Neural cell (in vitro differentiated cells): ENCODE results near the gene FRS3. TPM values are rescaled to one million over a fixed set of nuclear protein-coding genes. Genes with fewer than 3 reads are reported as not detected.

ENCODE experiments used
- H2AFZ ChIP-seq: fragments of 200-600, 300-800 bp; sonication (generic), shearing (Covaris generic); 2 replicates; pipeline ENCODE4 v1.6.0; 2014; ENCODE audit warnings: low read depth, mild to moderate bottlenecking, antibody characterized with exemption, low read length, moderate library complexity
- H3F3A ChIP-seq: fragments of 200-600 bp; shearing (Covaris generic); 2 replicates; pipeline ENCODE4 v1.6.1; 2016; ENCODE audit warnings: mild to moderate bottlenecking, moderate library complexity, mixed read lengths, antibody characterized with exemption, low read length; ENCODE audit not compliant: insufficient read depth, poor library complexity, severe bottlenecking
- H3K27ac ChIP-seq: fragments of 200-600, 300-800 bp; sonication (generic), shearing (Covaris generic); 2 replicates; pipeline ENCODE4 v1.5.1; 2014; ENCODE audit warnings: mild to moderate bottlenecking, low read length, moderate library complexity
- H3K27me3 ChIP-seq: fragments of 300-800, 200-600 bp; sonication (generic), shearing (Covaris generic); 2 replicates; pipeline ENCODE4 v1.6.0; 2014; ENCODE audit warnings: mild to moderate bottlenecking, low read depth, low read length, moderate library complexity; ENCODE audit not compliant: insufficient read depth
- H3K36me3 ChIP-seq: fragments of 300-800, 200-600 bp; sonication (generic), shearing (Covaris generic); 2 replicates; pipeline ENCODE4 v1.5.1; 2014; ENCODE audit warnings: mild to moderate bottlenecking, antibody characterized with exemption, low read length, moderate library complexity; ENCODE audit not compliant: insufficient read depth
- H3K4me2 ChIP-seq: fragments of 300-800, 200-600 bp; sonication (generic), shearing (Covaris generic); 2 replicates; pipeline ENCODE4 v1.6.0; 2014; ENCODE audit warnings: mild to moderate bottlenecking, low read length
- H3K4me3 ChIP-seq: fragments of 300-800, 200-600 bp; sonication (generic), shearing (Covaris generic); 2 replicates; pipeline ENCODE4 v1.5.1; 2014; ENCODE audit warnings: mild to moderate bottlenecking, low read length, moderate library complexity
- H3K79me2 ChIP-seq: fragments of 200-600 bp; shearing (Covaris generic); replicated peaks from 2 replicates; pipeline ENCODE4 v1.6.0; 2014; ENCODE audit warnings: mild to moderate bottlenecking, low read length, moderate library complexity; ENCODE audit not compliant: insufficient read depth
- H3K9ac ChIP-seq: fragments of 300-800, 200-600 bp; sonication (generic), shearing (Covaris generic); 2 replicates; pipeline ENCODE4 v1.6.1; 2016; ENCODE audit warnings: mild to moderate bottlenecking, low read length, mixed read lengths
- H3K9me2 ChIP-seq: fragments of 200-600 bp; shearing (Covaris generic); 2 replicates; pipeline ENCODE4 v1.6.1; 2016; ENCODE audit warnings: mild to moderate bottlenecking, low read length, mixed read lengths; ENCODE audit not compliant: insufficient read depth
- H3K9me3 ChIP-seq: fragments of 200-600, 300-800 bp; sonication (generic), shearing (Covaris generic); 2 replicates; pipeline ENCODE4 v1.6.1; 2016; ENCODE audit warnings: mild to moderate bottlenecking, mixed run types, low read length, moderate library complexity, mixed read lengths
- H4K20me1 ChIP-seq: fragments of 200-600 bp; shearing (Covaris generic); 2 replicates; pipeline ENCODE4 v1.6.1; 2016; ENCODE audit warnings: mild to moderate bottlenecking, mixed run types; ENCODE audit not compliant: insufficient read depth
- CTCF ChIP-seq: fragments of 450-650 bp; IDR thresholded peaks from 2 replicates; pipeline ENCODE4 v1.5.1; 2014; ENCODE audit warnings: antibody characterized with exemption, mild to moderate bottlenecking, moderate library complexity; ENCODE audit not compliant: poor library complexity, severe bottlenecking
- EP300 ChIP-seq: fragments of 450-650 bp; conservative IDR thresholded peaks from 2 replicates; pipeline ENCODE4 v1.6.1; 2014; ENCODE audit warnings: antibody characterized with exemption, mild to moderate bottlenecking, moderate library complexity; ENCODE audit not compliant: poor library complexity, severe bottlenecking
- EZH2 ChIP-seq: fragments of 200-600, 300-800 bp; shearing (Covaris generic), sonication (generic); IDR thresholded peaks from 2 replicates; pipeline ENCODE4 v1.6.1; 2014; ENCODE audit warnings: antibody characterized with exemption, low read length, borderline replicate concordance, mild to moderate bottlenecking; ENCODE audit not compliant: insufficient read depth, poor library complexity, severe bottlenecking
- MXI1 ChIP-seq: fragments of 450-650 bp; conservative IDR thresholded peaks from 2 replicates; pipeline ENCODE4 v1.6.1; 2014; ENCODE audit warnings: antibody characterized with exemption, mild to moderate bottlenecking; ENCODE audit not compliant: poor library complexity, severe bottlenecking
- POLR2AphosphoS5 ChIP-seq: IDR thresholded peaks from 2 replicates; pipeline ENCODE4 v1.6.1; 2012
- RAD21 ChIP-seq: fragments of 450-650 bp; conservative IDR thresholded peaks from 2 replicates; pipeline ENCODE4 v1.6.1; 2014; ENCODE audit warnings: antibody characterized with exemption, mild to moderate bottlenecking, moderate library complexity
- REST ChIP-seq: IDR thresholded peaks from 2 replicates; pipeline ENCODE4 v1.6.1; 2012; ENCODE audit warnings: borderline replicate concordance
- SMC3 ChIP-seq: fragments of 450-650 bp; conservative IDR thresholded peaks from 2 replicates; pipeline ENCODE4 v1.6.1; 2014; ENCODE audit warnings: antibody characterized with exemption, mild to moderate bottlenecking, moderate library complexity; ENCODE audit not compliant: poor library complexity
- TAF1 ChIP-seq: IDR thresholded peaks from 2 replicates; pipeline ENCODE4 v1.6.1; 2012; ENCODE audit warnings: low read depth
- polyA plus RNA-seq: library from polyadenylated mRNA; depleted of rRNA; stranded (reverse); fragments of >200 nt; gene quantifications from 2 replicates; pipeline ENCODE4 v1.2.3, GENCODE V29; 2014

Gene FRS3
- polyA plus RNA-seq, 1 donor from 2014 or later: 15.7 TPM

DNA sequence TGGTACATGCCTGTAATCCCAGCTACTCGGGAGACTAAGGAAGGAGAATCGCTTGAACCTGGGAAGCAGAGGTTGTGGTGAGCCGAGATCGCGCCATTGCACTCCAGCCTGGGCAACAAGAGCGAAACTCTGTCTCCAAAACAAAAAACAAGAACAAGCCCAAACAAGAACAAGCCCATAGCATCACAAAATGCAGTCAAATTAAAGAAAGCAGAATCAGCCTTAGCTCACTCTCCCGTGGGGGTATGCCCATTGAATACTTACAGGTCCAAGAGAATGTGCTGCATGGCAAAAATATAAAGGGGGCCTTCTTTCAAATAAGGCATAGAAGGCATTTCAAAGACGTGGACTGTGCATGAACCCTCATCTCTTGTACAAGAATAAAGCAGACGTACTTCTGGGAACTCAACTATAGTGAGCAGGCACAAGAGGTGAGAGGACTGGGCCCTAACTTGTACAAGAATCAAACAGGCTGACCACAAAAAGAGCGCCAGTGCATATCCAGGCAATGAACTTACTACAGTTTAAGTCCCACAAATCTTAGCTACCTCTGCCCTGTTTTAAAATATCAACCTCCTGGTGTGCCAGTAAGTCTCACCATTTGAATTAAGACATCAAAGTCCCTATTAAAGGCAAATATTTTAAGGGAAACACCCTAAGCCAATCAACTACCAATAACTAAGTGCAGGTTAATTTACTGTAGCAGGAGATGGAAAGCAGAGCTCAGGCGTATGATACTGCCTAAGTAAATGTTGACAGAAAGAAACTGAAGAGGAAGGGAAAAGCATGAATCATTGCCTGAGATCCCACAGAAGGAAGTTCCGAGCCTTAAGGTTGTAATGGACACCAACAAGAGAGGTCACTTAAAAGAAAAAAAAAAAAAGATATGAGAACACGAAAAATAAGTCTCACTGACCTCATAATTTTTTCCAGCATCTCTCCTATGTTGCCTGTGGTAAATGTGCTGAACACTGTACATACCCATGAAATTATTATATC, 45.2 kb upstream of the FRS3 start:
- Histone ChIP-seq H3K4me3 (no peak overlapping the region), H3K36me3 (no peaks in the 10 kb centered on the region), H3K27ac (no peak overlapping the region), H3F3A (no peaks in the 10 kb centered on the region), H3K9me3 (no peaks in the 10 kb centered on the region), H3K79me2 (no peaks in the 10 kb centered on the region), H3K9ac (no peak overlapping the region), H4K20me1 (no peaks in the 10 kb centered on the region), H3K9me2 (no peaks in the 10 kb centered on the region), H3K4me2 (no peak overlapping the region), H3K27me3 (no peaks in the 10 kb centered on the region), H2AFZ (no peak overlapping the region)
- TF ChIP-seq REST (no peak), TAF1 (no peak), RAD21 (no peak), POLR2AphosphoS5 (no peak), SMC3 (no peak), EP300 (no peak), EZH2 (no peak), CTCF (no peak), MXI1 (no peak)

GRCh38 chr6:41823178-41823577, 43.5 kb upstream of the FRS3 start:
- no peak overlapping the region for H3K4me2 ChIP-seq
- no peaks in the 10 kb centered on the region for H3K27me3 ChIP-seq
- no peaks in the 10 kb centered on the region for H3K9me2 ChIP-seq
- H3K9me3 ChIP-seq: no peaks in the 10 kb centered on the region
- H3K79me2 ChIP-seq: no peaks in the 10 kb centered on the region
- H2AFZ ChIP-seq: no peak overlapping the region
- H3K36me3 ChIP-seq: no peaks in the 10 kb centered on the region
- no peaks in the 10 kb centered on the region for H4K20me1 ChIP-seq
- no peaks in the 10 kb centered on the region for H3F3A ChIP-seq
- TF ChIP-seq MXI1 (no peak), SMC3 (no peak), TAF1 (no peak), POLR2AphosphoS5 (peak; percentile 29), EZH2 (no peak), RAD21 (no peak), EP300 (peak; percentile 64), REST (no peak), CTCF (no peak)
- no peak overlapping the region for H3K9ac ChIP-seq
- H3K27ac ChIP-seq: peak overlapping the region; percentile 6
- H3K4me3 ChIP-seq: peak overlapping the region; percentile 1
